ENCODE measurements around the gene SIM1.

SIM1 gene

GRCh38 chr6:100452998-100453397 lies 11.7 kb downstream of the SIM1 start:
- TF ChIP-seq GABPA (IDR thresholded peaks at IDR 0.05; ENCODE audit: low read depth) = no peak
- TF ChIP-seq, protein P1, sequence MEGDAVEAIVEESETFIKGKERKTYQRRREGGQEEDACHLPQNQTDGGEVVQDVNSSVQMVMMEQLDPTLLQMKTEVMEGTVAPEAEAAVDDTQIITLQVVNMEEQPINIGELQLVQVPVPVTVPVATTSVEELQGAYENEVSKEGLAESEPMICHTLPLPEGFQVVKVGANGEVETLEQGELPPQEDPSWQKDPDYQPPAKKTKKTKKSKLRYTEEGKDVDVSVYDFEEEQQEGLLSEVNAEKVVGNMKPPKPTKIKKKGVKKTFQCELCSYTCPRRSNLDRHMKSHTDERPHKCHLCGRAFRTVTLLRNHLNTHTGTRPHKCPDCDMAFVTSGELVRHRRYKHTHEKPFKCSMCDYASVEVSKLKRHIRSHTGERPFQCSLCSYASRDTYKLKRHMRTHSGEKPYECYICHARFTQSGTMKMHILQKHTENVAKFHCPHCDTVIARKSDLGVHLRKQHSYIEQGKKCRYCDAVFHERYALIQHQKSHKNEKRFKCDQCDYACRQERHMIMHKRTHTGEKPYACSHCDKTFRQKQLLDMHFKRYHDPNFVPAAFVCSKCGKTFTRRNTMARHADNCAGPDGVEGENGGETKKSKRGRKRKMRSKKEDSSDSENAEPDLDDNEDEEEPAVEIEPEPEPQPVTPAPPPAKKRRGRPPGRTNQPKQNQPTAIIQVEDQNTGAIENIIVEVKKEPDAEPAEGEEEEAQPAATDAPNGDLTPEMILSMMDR (IDR thresholded peaks at IDR 0.05; ENCODE audit: insufficient read depth, low read length) = no peak
- TF ChIP-seq SPI1 (IDR thresholded peaks at IDR 0.05; ENCODE audit: borderline replicate concordance, low read depth) = no peak
- TF ChIP-seq POLR2AphosphoS5 (IDR thresholded peaks at IDR 0.05; ENCODE audit: low read depth) = no peak
- TF ChIP-seq, protein P2, sequence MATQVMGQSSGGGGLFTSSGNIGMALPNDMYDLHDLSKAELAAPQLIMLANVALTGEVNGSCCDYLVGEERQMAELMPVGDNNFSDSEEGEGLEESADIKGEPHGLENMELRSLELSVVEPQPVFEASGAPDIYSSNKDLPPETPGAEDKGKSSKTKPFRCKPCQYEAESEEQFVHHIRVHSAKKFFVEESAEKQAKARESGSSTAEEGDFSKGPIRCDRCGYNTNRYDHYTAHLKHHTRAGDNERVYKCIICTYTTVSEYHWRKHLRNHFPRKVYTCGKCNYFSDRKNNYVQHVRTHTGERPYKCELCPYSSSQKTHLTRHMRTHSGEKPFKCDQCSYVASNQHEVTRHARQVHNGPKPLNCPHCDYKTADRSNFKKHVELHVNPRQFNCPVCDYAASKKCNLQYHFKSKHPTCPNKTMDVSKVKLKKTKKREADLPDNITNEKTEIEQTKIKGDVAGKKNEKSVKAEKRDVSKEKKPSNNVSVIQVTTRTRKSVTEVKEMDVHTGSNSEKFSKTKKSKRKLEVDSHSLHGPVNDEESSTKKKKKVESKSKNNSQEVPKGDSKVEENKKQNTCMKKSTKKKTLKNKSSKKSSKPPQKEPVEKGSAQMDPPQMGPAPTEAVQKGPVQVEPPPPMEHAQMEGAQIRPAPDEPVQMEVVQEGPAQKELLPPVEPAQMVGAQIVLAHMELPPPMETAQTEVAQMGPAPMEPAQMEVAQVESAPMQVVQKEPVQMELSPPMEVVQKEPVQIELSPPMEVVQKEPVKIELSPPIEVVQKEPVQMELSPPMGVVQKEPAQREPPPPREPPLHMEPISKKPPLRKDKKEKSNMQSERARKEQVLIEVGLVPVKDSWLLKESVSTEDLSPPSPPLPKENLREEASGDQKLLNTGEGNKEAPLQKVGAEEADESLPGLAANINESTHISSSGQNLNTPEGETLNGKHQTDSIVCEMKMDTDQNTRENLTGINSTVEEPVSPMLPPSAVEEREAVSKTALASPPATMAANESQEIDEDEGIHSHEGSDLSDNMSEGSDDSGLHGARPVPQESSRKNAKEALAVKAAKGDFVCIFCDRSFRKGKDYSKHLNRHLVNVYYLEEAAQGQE (IDR thresholded peaks at IDR 0.05; ENCODE audit: insufficient replicate concordance, low read depth) = no peak
- H3K27me3 ChIP-seq (ENCODE audit: insufficient read depth, poor library complexity, severe bottlenecking) = peaks cover 51% of the 10 kb centered on the region
- no peak for DNase-seq (ENCODE audit: low read depth in 1 of 2, low spot score in 1 of 2)
- H3K27ac ChIP-seq (replicated peaks) = no peak overlapping the region
- no peak overlapping the region for H3K4me3 ChIP-seq (replicated peaks; ENCODE audit: insufficient read depth, low read length)

DNA sequence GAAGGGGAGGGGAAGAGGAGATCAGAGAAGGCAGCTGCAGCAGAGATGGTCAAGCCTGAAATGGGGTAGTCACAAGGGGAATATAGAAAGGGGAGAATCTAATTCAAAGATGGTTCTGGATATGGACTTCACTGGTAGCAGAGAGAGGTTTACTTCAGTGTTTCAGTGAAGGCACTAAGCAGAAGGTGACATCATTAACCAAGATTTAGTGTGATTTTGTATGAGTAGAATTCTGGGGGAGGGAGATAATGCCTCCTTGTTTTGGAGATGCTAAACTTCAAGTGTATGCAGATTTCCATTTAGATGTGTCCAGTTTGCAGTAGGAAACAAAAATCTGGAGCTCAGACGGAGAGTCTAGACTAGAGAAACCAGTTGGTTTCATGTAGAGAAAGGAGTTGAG lies 13.1 kb downstream of the SIM1 start:
- DNase-seq (ENCODE audit: low read depth in 1 of 2, low spot score in 1 of 2) = no peak
- TF ChIP-seq SPI1 (IDR thresholded peaks at IDR 0.05; ENCODE audit: borderline replicate concordance, low read depth) = no peak
- TF ChIP-seq, protein P2 (IDR thresholded peaks at IDR 0.05; ENCODE audit: insufficient replicate concordance, low read depth) = no peak
- no peak for TF ChIP-seq GABPA (IDR thresholded peaks at IDR 0.05; ENCODE audit: low read depth)
- TF ChIP-seq, protein P1 (IDR thresholded peaks at IDR 0.05; ENCODE audit: insufficient read depth, low read length) = no peak
- no peak for TF ChIP-seq POLR2AphosphoS5 (IDR thresholded peaks at IDR 0.05; ENCODE audit: low read depth)
- H3K4me3 ChIP-seq (replicated peaks; ENCODE audit: insufficient read depth, low read length) = no peak overlapping the region
- peaks cover 51% of the 10 kb centered on the region for H3K27me3 ChIP-seq (ENCODE audit: insufficient read depth, poor library complexity, severe bottlenecking)
- no peak overlapping the region for H3K27ac ChIP-seq (replicated peaks)

- H3K27me3 ChIP-seq (ENCODE audit: insufficient read depth, poor library complexity, severe bottlenecking) = peaks cover 39% of the 10 kb centered on the region
- no peak for TF ChIP-seq GABPA (IDR thresholded peaks at IDR 0.05; ENCODE audit: low read depth)
- no peak for TF ChIP-seq POLR2AphosphoS5 (IDR thresholded peaks at IDR 0.05; ENCODE audit: low read depth)
- TF ChIP-seq, protein P2 (IDR thresholded peaks at IDR 0.05; ENCODE audit: insufficient replicate concordance, low read depth) = no peak
- TF ChIP-seq, protein P1 (IDR thresholded peaks at IDR 0.05; ENCODE audit: insufficient read depth, low read length) = no peak
- H3K27ac ChIP-seq (replicated peaks) = no peak overlapping the region
- no peak overlapping the region for H3K4me3 ChIP-seq (replicated peaks; ENCODE audit: insufficient read depth, low read length)
- DNase-seq (ENCODE audit: low read depth in 1 of 2, low spot score in 1 of 2) = no peak
Measured at GRCh38 chr6:100449239-100449691, 15.5 kb downstream of the SIM1 start.

All from HL-60 (cell line).